ENCODE measurements around the gene TRIM38.

The TRIM38 gene

GRCh38 chr6:25950297-25950696 lies 12.3 kb upstream of the TRIM38 start:
- Histone ChIP-seq H3K27ac (no peak overlapping the region), H3K79me2 (ENCODE audit: insufficient read depth, low read depth) (no peaks in the 10 kb centered on the region), H3K4me1 (ENCODE audit: low read depth, poor library complexity, severe bottlenecking) (peaks cover 13% of the 10 kb centered on the region), H3K9ac (no peak overlapping the region), H4K20me1 (ENCODE audit: insufficient read depth) (no peaks in the 10 kb centered on the region), H3K36me3 (ENCODE audit: insufficient read depth) (no peaks in the 10 kb centered on the region), H2AFZ (ENCODE audit: low read depth) (no peak overlapping the region), H3K27me3 (ENCODE audit: insufficient read depth, low read depth) (no peaks in the 10 kb centered on the region), H3K4me2 (no peak overlapping the region), H3K4me3 (IDR thresholded peaks at IDR 0.05; ENCODE audit: insufficient read depth, low read depth, low read length) (no peak overlapping the region)
- TF ChIP-seq CTCF (conservative IDR thresholded peaks at IDR 0.05; ENCODE audit: low read depth, low read length) = no peak

GRCh38 chr6:25951296-25952032 lies 11.1 kb upstream of the TRIM38 start:
- H3K4me1 ChIP-seq (ENCODE audit: low read depth, poor library complexity, severe bottlenecking) = peaks cover 2% of the 10 kb centered on the region
- H4K20me1 ChIP-seq (ENCODE audit: insufficient read depth) = no peaks in the 10 kb centered on the region
- no peak for TF ChIP-seq CTCF (conservative IDR thresholded peaks at IDR 0.05; ENCODE audit: low read depth, low read length)
- no peaks in the 10 kb centered on the region for H3K27me3 ChIP-seq (ENCODE audit: insufficient read depth, low read depth)
- H3K27ac ChIP-seq = no peak overlapping the region
- H2AFZ ChIP-seq (ENCODE audit: low read depth) = no peak overlapping the region
- no peaks in the 10 kb centered on the region for H3K79me2 ChIP-seq (ENCODE audit: insufficient read depth, low read depth)
- H3K4me2 ChIP-seq = no peak overlapping the region
- H3K9ac ChIP-seq = no peak overlapping the region
- no peaks in the 10 kb centered on the region for H3K36me3 ChIP-seq (ENCODE audit: insufficient read depth)
- no peak overlapping the region for H3K4me3 ChIP-seq (IDR thresholded peaks at IDR 0.05; ENCODE audit: insufficient read depth, low read depth, low read length)

- TF ChIP-seq CTCF (conservative IDR thresholded peaks at IDR 0.05; ENCODE audit: low read depth, low read length) = no peak
- H3K79me2 ChIP-seq (ENCODE audit: insufficient read depth, low read depth) = no peaks in the 10 kb centered on the region
- H3K27ac ChIP-seq = no peak overlapping the region
Observed at GRCh38 chr6:25952535-25952934, 10.1 kb upstream of the TRIM38 start.

GRCh38 chr6:25953733-25954132 lies 8.9 kb upstream of the TRIM38 start:
- no peak overlapping the region for H3K27ac ChIP-seq
- TF ChIP-seq CTCF (conservative IDR thresholded peaks at IDR 0.05; ENCODE audit: low read depth, low read length) = no peak
- no peaks in the 10 kb centered on the region for H3K36me3 ChIP-seq (ENCODE audit: insufficient read depth)
- H3K9ac ChIP-seq = no peak overlapping the region
- peaks cover 2% of the 10 kb centered on the region for H3K4me1 ChIP-seq (ENCODE audit: low read depth, poor library complexity, severe bottlenecking)
- no peaks in the 10 kb centered on the region for H3K79me2 ChIP-seq (ENCODE audit: insufficient read depth, low read depth)
- no peak overlapping the region for H3K4me2 ChIP-seq
- no peak overlapping the region for H3K4me3 ChIP-seq (IDR thresholded peaks at IDR 0.05; ENCODE audit: insufficient read depth, low read depth, low read length)
- H2AFZ ChIP-seq (ENCODE audit: low read depth) = no peak overlapping the region
- no peaks in the 10 kb centered on the region for H4K20me1 ChIP-seq (ENCODE audit: insufficient read depth)
- no peaks in the 10 kb centered on the region for H3K27me3 ChIP-seq (ENCODE audit: insufficient read depth, low read depth)

More at GRCh38 chr6:25952535-25952934, 10.1 kb upstream of the TRIM38 start:
- Histone ChIP-seq H3K4me1 (ENCODE audit: low read depth, poor library complexity, severe bottlenecking) (no peaks in the 10 kb centered on the region), H3K4me3 (IDR thresholded peaks at IDR 0.05; ENCODE audit: insufficient read depth, low read depth, low read length) (no peak overlapping the region), H3K27me3 (ENCODE audit: insufficient read depth, low read depth) (no peaks in the 10 kb centered on the region), H4K20me1 (ENCODE audit: insufficient read depth) (no peaks in the 10 kb centered on the region), H3K36me3 (ENCODE audit: insufficient read depth) (no peaks in the 10 kb centered on the region), H3K9ac (no peak overlapping the region), H2AFZ (ENCODE audit: low read depth) (no peak overlapping the region), H3K4me2 (no peak overlapping the region)
